Progenitor cell of endocrine pancreas (in vitro differentiated cells): ENCODE data around the gene ICOSLG. TPM values are rescaled to one million over a fixed set of nuclear protein-coding genes. Genes with fewer than 3 reads are reported as not detected.
"Not testable (repeated sequence)": the region's sequence is repeated elsewhere in the genome, so short reads cannot be mapped to it uniquely, and the experiment has no call there.

ENCODE experiments used
- DNase-seq: peaks from one replicate; pipeline ENCODE4 v3.0.0; 2021; ENCODE audit warnings: low spot score; ENCODE audit not compliant: unreplicated experiment
- H3K27ac Mint-ChIP-seq: 2 replicates; pipeline ENCODE4 v1.8.0; 2021; ENCODE audit warnings: mild to moderate bottlenecking, moderate library complexity, mixed read lengths
- H3K27me3 Mint-ChIP-seq: 2 replicates; pipeline ENCODE4 v1.8.0; 2021; ENCODE audit warnings: mixed read lengths
- H3K36me3 Mint-ChIP-seq: 2 replicates; pipeline ENCODE4 v1.8.0; 2022; ENCODE audit warnings: mixed read lengths; ENCODE audit not compliant: insufficient read depth
- H3K4me1 Mint-ChIP-seq: 2 replicates; pipeline ENCODE4 v1.8.0; 2021; ENCODE audit warnings: low read depth, mixed read lengths
- H3K4me3 Mint-ChIP-seq: 2 replicates; pipeline ENCODE4 v1.8.0; 2021; ENCODE audit warnings: low read depth, mild to moderate bottlenecking, moderate library complexity, mixed read lengths
- H3K9me3 Mint-ChIP-seq: 2 replicates; pipeline ENCODE4 v1.8.0; 2021; ENCODE audit warnings: low read depth, mixed read lengths
- long read RNA-seq: library from polyadenylated mRNA; unstranded; transcript quantifications from one replicate; pipeline ENCODE4 v2.0.0, GENCODE V29; 2020
- total RNA-seq: library from RNA; stranded (reverse); gene quantifications from 2 replicates; pipeline ENCODE4 v1.2.1, GENCODE V29; 2021
- TF ChIP-seq, protein P1 (sequence below): fragments of 200-600 bp; sonication (generic); IDR thresholded peaks from one replicate; pipeline ENCODE4 v1.5.0; 2021; ENCODE audit warnings: antibody characterized with exemption, mild to moderate bottlenecking; ENCODE audit not compliant: unreplicated experiment

Gene ICOSLG, protein sequence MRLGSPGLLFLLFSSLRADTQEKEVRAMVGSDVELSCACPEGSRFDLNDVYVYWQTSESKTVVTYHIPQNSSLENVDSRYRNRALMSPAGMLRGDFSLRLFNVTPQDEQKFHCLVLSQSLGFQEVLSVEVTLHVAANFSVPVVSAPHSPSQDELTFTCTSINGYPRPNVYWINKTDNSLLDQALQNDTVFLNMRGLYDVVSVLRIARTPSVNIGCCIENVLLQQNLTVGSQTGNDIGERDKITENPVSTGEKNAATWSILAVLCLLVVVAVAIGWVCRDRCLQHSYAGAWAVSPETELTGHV
- total RNA-seq: 0.87 and 0.91 TPM in 2 replicates
- long read RNA-seq: 0 reads

DNA sequence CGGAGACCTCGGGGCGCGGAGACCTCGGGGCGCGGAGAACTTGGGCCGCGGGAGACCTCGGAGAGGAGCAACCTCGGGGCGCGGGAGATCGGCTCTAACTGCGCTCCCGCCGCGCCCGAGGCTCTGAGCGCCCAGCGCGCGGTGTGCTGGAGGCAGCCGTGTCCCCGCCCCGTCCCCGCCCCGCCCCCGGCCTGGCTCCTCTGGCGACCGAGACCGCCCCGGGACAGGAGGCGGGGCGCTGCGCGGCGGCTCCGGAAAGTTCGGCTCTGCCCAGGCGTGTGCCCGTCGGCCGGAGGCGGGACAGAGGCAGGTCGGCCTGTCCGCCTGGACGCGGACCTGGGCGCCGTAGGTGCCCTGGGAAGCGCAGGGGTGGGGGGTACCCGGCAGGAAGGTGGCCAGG, at the start of gene ICOSLG:
TSS of gene ICOSLG (minus strand) at position 102 of the 400 bp plus-strand sequence. CDS start 126 bp downstream, outside the sequence.
- DNase-seq, H3K36me3 Mint-ChIP-seq, H3K27me3 Mint-ChIP-seq, H3K4me1 Mint-ChIP-seq, H3K9me3 Mint-ChIP-seq, H3K4me3 Mint-ChIP-seq, H3K27ac Mint-ChIP-seq: not testable (repeated sequence)

DNA sequence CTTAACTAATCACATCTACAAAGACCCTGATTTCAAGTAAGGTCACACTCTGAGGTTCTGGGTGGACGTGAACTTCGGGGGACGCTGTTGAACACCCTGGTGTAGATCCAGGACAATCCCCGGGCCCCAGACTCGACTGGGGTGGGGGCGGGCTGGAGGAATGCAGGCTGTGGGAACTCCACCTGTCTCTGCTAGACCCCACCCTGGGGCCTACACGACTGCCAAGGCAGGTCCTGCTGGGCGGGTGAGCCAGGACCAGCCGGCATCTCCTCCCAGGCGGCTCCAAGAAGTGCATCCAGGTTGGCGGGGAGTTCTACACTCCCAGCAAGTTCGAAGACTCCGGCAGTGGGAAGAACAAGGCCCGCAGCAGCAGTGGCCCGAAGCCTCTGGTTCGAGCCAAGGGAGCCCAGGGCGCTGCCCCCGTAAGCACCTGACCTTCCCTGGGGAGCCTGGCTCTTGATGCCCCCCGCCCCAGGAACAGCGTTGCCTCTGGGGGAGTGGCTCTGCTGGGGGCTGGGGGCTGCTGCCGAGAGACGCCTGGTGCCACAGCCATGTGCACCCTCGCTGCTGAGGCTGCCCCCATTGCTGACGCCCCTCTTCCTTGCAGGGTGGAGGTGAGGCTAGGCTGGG, 48.8 kb upstream of the ICOSLG start:
- Mint-ChIP-seq H3K4me3 (no peak overlapping the region), H3K27ac (no peak overlapping the region), H3K9me3 (no peaks in the 10 kb centered on the region), H3K36me3 (no peaks in the 10 kb centered on the region), H3K27me3 (peaks cover 9% of the 10 kb centered on the region), H3K4me1 (no peaks in the 10 kb centered on the region)
- no peak for DNase-seq
- TF ChIP-seq, protein P1, sequence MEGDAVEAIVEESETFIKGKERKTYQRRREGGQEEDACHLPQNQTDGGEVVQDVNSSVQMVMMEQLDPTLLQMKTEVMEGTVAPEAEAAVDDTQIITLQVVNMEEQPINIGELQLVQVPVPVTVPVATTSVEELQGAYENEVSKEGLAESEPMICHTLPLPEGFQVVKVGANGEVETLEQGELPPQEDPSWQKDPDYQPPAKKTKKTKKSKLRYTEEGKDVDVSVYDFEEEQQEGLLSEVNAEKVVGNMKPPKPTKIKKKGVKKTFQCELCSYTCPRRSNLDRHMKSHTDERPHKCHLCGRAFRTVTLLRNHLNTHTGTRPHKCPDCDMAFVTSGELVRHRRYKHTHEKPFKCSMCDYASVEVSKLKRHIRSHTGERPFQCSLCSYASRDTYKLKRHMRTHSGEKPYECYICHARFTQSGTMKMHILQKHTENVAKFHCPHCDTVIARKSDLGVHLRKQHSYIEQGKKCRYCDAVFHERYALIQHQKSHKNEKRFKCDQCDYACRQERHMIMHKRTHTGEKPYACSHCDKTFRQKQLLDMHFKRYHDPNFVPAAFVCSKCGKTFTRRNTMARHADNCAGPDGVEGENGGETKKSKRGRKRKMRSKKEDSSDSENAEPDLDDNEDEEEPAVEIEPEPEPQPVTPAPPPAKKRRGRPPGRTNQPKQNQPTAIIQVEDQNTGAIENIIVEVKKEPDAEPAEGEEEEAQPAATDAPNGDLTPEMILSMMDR: no peak

DNA sequence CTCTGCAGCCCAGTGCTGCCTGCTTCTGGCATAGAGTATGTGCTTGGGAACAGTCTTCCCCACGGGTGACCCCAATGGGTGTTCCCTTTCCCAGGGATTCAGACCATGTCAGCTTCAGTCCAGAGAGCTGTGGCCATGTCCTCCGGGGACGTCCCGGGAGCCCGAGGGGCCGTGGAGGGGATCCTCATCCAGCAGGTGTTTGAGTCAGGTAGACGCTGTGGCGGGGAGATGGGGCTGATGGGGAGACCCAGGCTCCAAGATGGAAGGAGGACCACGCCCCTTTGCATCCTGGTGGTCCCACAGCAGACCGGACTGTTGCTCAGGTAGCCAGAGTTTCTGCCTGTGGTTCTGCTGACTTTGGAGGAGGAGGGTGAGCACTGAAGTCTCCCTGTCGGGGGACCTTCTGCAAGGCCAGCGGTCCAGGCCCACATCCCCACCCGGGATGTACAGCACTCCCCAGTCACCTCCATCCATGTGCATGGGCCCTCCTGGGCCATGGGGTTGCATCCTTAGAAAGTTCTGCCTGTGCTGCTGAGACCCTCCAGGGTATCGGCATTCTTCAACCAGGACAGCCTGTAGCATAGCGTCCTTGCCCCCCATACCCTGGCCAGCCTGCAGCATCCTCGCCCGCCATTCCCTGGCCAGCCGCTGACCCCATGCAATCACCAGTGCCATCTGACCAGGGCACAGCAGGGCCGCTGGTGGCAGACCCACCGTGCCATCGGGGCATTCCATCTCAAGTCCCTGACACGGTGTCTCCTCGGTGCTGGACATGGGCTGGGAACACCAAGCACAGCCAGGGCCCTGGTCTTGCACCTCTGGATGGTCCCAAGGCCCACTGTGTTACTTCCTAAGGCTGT, 47.7 kb upstream of the ICOSLG start:
- Mint-ChIP-seq H3K36me3 (no peaks in the 10 kb centered on the region), H3K9me3 (no peaks in the 10 kb centered on the region), H3K27me3 (peaks cover 15% of the 10 kb centered on the region), H3K27ac (no peak overlapping the region), H3K4me3 (no peak overlapping the region), H3K4me1 (peaks cover 3% of the 10 kb centered on the region)
- DNase-seq: no peak
- TF ChIP-seq, protein P1: no peak

DNA sequence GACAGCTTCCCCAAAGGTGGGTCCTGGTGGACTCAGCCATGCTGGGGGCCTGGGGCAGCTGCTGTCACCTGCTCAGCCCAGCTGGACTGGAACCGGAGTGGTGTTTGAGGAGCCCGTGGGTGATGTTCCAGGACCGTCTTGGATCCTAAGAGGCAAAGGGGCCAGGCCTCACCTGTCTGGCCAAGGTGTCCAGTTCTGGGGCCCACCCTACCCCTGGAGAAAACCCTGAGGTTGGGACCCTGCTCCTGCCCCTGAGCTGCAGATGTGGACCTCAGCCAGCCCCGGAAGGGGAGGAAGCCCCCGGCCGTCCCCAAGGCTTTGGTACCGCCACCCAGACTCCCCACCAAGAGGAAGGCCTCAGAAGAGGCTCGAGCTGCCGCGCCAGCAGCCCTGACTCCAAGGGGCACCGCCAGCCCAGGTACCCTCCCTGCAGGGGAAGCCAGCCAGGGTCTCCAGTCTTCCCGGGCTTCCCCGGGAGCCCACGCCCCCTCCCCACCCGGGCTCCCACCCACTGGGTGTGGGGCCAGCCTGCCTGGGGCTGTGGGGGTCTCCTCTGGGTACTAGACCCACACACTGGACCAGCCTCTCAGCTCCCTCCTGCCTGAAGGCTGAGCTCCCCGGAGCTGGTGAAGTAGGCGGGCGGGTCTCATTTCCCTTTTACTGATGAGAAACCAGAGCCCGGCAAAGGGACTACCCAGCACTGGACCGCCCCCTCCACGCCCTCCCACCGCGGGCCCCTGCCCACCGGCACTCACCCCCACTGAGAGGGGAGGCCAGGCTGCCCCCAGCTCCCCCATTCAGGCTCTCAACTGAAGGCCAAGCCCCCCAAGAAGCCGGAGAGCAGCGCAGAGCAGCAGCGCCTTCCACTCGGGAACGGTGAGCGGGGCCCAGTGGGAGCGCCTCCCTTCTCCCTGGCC, 46.2 kb upstream of the ICOSLG start:
- H3K4me3 Mint-ChIP-seq: no peak overlapping the region
- DNase-seq: no peak
- H3K36me3 Mint-ChIP-seq: no peaks in the 10 kb centered on the region
- TF ChIP-seq, protein P1: no peak
- H3K4me1 Mint-ChIP-seq: peaks cover 12% of the 10 kb centered on the region
- peaks cover 24% of the 10 kb centered on the region for H3K27me3 Mint-ChIP-seq
- H3K27ac Mint-ChIP-seq: no peak overlapping the region
- no peaks in the 10 kb centered on the region for H3K9me3 Mint-ChIP-seq

DNA sequence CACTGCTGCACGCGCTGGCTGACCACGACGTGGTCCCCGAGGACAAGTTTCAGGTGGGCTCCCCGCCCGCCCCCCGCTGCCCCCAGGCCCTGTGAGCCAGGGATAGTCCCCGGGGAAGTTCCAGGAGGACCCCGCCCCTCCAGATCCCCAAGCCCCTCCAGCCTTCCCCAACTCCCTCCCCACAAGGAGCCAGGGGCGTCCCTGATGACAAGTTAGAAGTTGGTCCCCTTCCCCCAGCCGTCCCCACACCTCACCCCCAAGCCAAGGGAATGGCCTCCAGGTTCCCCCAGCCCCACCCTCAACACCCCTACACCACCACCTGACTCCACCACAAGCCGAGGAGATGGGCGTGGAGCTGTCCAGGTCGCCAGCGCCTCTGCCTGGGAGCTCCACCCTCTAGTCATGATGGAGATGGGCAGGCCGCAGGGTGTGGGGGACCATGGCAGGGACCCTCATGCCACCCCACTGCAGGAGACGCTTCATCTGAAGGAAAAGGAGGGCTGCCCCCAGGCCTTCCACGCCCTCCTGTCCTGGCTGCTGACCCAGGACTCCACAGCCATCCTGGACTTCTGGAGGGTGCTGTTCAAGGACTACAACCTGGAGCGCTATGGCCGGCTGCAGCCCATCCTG, 45.5 kb upstream of the ICOSLG start:
- no peak for DNase-seq
- Mint-ChIP-seq H3K9me3 (no peaks in the 10 kb centered on the region), H3K4me3 (no peak overlapping the region), H3K27ac (no peak overlapping the region), H3K4me1 (peaks cover 12% of the 10 kb centered on the region), H3K36me3 (no peaks in the 10 kb centered on the region), H3K27me3 (peaks cover 24% of the 10 kb centered on the region)
- TF ChIP-seq, protein P1: no peak
